GM10266 (cell line): ENCODE results near the gene CPT1C.

Source experiments
- DNase-seq: peaks from one replicate; pipeline ENCODE4 v3.0.0; 2012; ENCODE audit errors: extremely low spot score
- CTCF ChIP-seq: IDR thresholded peaks from 2 replicates; pipeline ENCODE4 v1.5.1; 2012; ENCODE audit warnings: mild to moderate bottlenecking, low read depth; ENCODE audit not compliant: control insufficient read depth, insufficient read depth; ENCODE audit errors: missing control alignments

The CPT1C gene

GRCh38 chr19:49684983-49685553, 5.8 kb upstream of the CPT1C start:
- no peak for DNase-seq
- no peak for TF ChIP-seq CTCF

GRCh38 chr19:49685845-49686332, 5.0 kb upstream of the CPT1C start:
- TF ChIP-seq CTCF, result no peak
- no peak for DNase-seq

- no peak for DNase-seq
- TF ChIP-seq CTCF, result no peak
Measured at GRCh38 chr19:49686503-49687088, 4.3 kb upstream of the CPT1C start.

- TF ChIP-seq CTCF, result no peak
- DNase-seq, result no peak
Measured at GRCh38 chr19:49687150-49687549, 3.8 kb upstream of the CPT1C start.

GRCh38 chr19:49687566-49688316, 3.2 kb upstream of the CPT1C start:
- DNase-seq, result no peak
- TF ChIP-seq CTCF, result no peak

- DNase-seq, result no peak
- no peak for TF ChIP-seq CTCF
Measured at GRCh38 chr19:49688531-49689132, 2.3 kb upstream of the CPT1C start.
